Measurements from ENCODE around the gene ACTR1A.

The ACTR1A gene

GRCh38 chr10:102431452-102432124 is 70.9 kb downstream of the ACTR1A start:
- TF ChIP-seq, protein P1, sequence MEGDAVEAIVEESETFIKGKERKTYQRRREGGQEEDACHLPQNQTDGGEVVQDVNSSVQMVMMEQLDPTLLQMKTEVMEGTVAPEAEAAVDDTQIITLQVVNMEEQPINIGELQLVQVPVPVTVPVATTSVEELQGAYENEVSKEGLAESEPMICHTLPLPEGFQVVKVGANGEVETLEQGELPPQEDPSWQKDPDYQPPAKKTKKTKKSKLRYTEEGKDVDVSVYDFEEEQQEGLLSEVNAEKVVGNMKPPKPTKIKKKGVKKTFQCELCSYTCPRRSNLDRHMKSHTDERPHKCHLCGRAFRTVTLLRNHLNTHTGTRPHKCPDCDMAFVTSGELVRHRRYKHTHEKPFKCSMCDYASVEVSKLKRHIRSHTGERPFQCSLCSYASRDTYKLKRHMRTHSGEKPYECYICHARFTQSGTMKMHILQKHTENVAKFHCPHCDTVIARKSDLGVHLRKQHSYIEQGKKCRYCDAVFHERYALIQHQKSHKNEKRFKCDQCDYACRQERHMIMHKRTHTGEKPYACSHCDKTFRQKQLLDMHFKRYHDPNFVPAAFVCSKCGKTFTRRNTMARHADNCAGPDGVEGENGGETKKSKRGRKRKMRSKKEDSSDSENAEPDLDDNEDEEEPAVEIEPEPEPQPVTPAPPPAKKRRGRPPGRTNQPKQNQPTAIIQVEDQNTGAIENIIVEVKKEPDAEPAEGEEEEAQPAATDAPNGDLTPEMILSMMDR (IDR thresholded peaks at IDR 0.05; ENCODE audit: insufficient read depth, low read depth, low read length, missing control alignments), result no peak
- H3K4me3 ChIP-seq (ENCODE audit: low read depth, low read length), result peak overlapping the region; percentile 97
- no peak for DNase-seq (ENCODE audit: low read depth)

- TF ChIP-seq, protein P1 (IDR thresholded peaks at IDR 0.05; ENCODE audit: insufficient read depth, low read depth, low read length, missing control alignments), result no peak
- H3K4me3 ChIP-seq (ENCODE audit: low read depth, low read length), result no peak overlapping the region
- DNase-seq (ENCODE audit: low read depth), result no peak
These were observed 73.0 kb downstream of the ACTR1A start for GRCh38 chr10:102429468-102429867.

Data from GM12865 (cell line).